IPS-18c (cell line): ENCODE measurements around the gene TEX13B.
"Not testable (repeated sequence)": the region's sequence is repeated elsewhere in the genome, so short reads cannot be mapped to it uniquely, and the experiment has no call there.

Source experiments
- H3K4me3 ChIP-seq: 2 replicates; pipeline ENCODE4 v1.7.0; 2013; ENCODE audit warnings: low read depth, mild to moderate bottlenecking, low read length, moderate library complexity; ENCODE audit not compliant: insufficient read depth
- H3K9me3 ChIP-seq: one replicate; pipeline ENCODE4 v1.6.1; 2013; ENCODE audit warnings: mild to moderate bottlenecking, low read length, moderate library complexity; ENCODE audit not compliant: control insufficient read depth, insufficient read depth

TEX13B gene

DNA sequence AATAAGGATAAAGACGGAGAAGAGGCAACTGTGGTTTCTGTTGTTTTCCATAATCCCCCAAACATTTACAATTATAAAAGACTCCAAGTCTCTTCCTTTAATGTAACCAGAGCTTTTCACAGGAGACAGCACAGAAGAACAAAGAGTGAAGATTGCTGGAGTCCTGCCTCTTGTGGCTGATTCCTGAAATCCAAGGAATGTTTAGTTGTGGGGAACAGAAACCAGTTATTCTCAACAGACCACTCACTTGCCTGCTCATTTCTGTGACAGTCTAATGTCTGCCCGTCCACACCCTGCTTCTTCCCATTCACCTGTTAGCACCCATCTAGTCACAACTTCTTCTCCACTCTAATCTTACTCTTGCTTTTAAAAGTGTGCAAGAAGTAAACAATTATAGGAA, 12.1 kb downstream of the TEX13B start:
- no peak overlapping the region for H3K4me3 ChIP-seq
- no peaks in the 10 kb centered on the region for H3K9me3 ChIP-seq

DNA sequence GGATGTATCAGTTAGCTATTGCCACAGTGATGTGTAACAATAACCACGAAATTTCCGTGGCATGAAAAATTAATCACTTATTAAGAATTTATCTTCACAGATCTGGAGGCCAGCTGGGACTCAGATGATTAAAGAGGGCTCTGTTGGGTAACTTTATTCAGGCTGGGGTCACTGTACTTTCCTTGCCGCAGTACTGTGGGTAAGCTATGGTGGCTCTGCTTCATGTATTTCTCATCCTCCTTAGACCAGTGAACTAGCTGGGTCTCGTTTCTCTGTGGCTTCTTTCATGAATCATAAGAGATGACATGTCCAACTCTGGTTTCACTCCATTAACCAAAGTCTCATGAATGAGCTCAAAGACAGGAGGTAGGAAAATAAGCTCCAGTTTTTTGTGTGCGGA, 13.5 kb downstream of the TEX13B start:
- H3K4me3 ChIP-seq = no peak overlapping the region
- H3K9me3 ChIP-seq = no peaks in the 10 kb centered on the region

- not testable (repeated sequence) for H3K4me3 ChIP-seq
Measured at GRCh38 chrX:107955337-107955736, 26.8 kb downstream of the TEX13B start.

GRCh38 chrX:107940095-107940494, 42.1 kb downstream of the TEX13B start:
- Histone ChIP-seq H3K9me3 (no peaks in the 10 kb centered on the region), H3K4me3 (no peak overlapping the region)

More at GRCh38 chrX:107955337-107955736, 26.8 kb downstream of the TEX13B start:
- H3K9me3 ChIP-seq = not testable (repeated sequence)

- Histone ChIP-seq H3K9me3 (no peaks in the 10 kb centered on the region), H3K4me3 (peak overlapping the region; percentile 61)
Measured at GRCh38 chrX:107936434-107936730, 45.8 kb downstream of the TEX13B start.

DNA sequence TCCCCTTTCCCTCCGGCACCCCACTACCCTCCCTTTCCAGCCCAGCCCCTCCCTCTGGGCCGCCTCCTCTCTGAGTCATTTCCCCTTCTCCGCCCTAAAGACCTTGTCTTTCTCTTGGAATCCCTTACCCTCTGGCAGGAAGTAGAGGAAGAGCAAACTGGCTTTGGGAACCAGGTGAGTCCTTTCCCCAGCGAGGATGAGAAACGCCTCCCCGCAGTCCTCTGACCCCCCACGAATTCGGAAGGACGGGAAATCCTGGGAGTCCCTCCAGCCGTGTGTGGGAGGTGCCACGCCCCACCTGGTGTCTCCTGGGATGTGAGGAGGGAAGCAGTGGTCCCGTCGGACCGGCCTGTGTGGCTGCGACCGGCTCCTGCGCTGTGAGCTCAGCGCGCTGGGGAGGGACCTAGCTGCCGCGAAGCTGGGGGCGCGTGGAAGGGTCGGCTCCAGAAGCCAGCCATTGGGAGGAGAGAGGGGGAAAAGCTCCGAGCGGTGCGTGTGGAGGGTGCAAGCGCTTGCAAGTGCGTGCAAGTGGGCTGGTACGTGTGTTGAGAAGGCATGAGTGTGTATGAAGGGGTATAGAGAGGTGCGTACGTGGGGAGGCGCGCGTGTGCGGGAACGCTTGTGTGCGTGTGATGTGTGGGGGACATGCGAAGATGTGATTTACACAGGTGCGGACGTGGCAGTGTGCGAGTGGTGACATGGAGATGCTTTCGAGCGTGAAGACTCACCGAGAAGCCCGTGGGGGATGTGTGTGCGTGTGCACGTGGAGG, 46.3 kb downstream of the TEX13B start:
- Histone ChIP-seq H3K9me3 (no peaks in the 10 kb centered on the region), H3K4me3 (peak overlapping the region; percentile 61)

GRCh38 chrX:107935200-107935599, 47.0 kb downstream of the TEX13B start:
- H3K9me3 ChIP-seq = no peaks in the 10 kb centered on the region
- H3K4me3 ChIP-seq = peak overlapping the region; percentile 61

- Histone ChIP-seq H3K9me3 (no peaks in the 10 kb centered on the region), H3K4me3 (no peak overlapping the region)
Measured at GRCh38 chrX:107934262-107934661, 47.9 kb downstream of the TEX13B start.
